ENCODE results near the gene EFCAB11. TPM values are rescaled to one million over a fixed set of nuclear protein-coding genes. Genes with fewer than 3 reads are reported as not detected.
"Not testable (repeated sequence)": the region's sequence is repeated elsewhere in the genome, so short reads cannot be mapped to it uniquely, and the experiment has no call there.

EFCAB11 gene
- total RNA-seq, 2 donors from 2014 or later, result 8.2 to 9.6 TPM

GRCh38 chr14:89899291-89899690 lies 55.2 kb downstream of the EFCAB11 start:
- Histone ChIP-seq H3K9me3 (no peaks in the 10 kb centered on the region), H3K4me1 (replicated peaks) (no peaks in the 10 kb centered on the region), H3K27me3 (replicated peaks; ENCODE audit: insufficient read depth) (no peaks in the 10 kb centered on the region), H3K36me3 (no peaks in the 10 kb centered on the region), H3K4me3 (no peak overlapping the region), H3K27ac (no peak overlapping the region)
- intact Hi-C loops (cut with DNase I), result no loop called here
- WGBS, result 94% methylated on average over 1 of the region's 1 CpG
- TF ChIP-seq POLR2AphosphoS5 (IDR thresholded peaks at IDR 0.05), result no peak
- no peak for TF ChIP-seq POLR2A (IDR thresholded peaks at IDR 0.05)
- TF ChIP-seq CTCF (IDR thresholded peaks at IDR 0.05), result no peak
- no peak for DNase-seq (ENCODE audit: low spot score)

GRCh38 chr14:89893388-89893787 lies 61.1 kb downstream of the EFCAB11 start:
- H3K36me3 ChIP-seq; intact Hi-C loops (cut with DNase I); H3K9me3 ChIP-seq; H3K4me1 ChIP-seq (replicated peaks); H3K4me3 ChIP-seq; H3K27ac ChIP-seq; H3K27me3 ChIP-seq (replicated peaks; ENCODE audit: insufficient read depth); DNase-seq (ENCODE audit: low spot score): not testable (repeated sequence)
- 92% methylated on average over 3 of the region's 3 CpGs for whole genome bisulfite sequencing

DNA sequence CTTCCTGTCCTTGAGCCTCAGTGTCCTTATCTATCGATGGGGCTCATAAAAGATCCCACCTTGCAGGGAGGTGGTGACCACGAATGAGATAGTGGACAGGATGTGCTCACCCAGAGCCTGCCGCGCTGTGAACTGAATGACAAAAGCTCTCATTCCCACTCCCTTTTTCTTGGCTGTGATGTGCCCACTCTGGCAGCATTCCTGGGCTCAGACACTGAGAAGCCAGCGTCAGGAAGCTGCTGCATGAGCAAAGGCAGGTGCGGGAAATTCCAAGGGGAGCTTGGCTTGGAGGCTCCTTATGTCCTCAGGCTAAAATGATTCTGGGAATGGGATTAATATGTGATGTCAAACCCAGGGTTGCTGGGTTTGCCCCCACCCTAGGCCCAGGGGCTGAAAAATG lies 61.6 kb downstream of the EFCAB11 start:
- Histone ChIP-seq H3K36me3 (no peaks in the 10 kb centered on the region), H3K9me3 (no peaks in the 10 kb centered on the region), H3K27ac (no peak overlapping the region), H3K27me3 (replicated peaks; ENCODE audit: insufficient read depth) (no peaks in the 10 kb centered on the region), H3K4me1 (replicated peaks) (no peaks in the 10 kb centered on the region), H3K4me3 (no peak overlapping the region)
- no peak for TF ChIP-seq POLR2A (IDR thresholded peaks at IDR 0.05)
- WGBS, result 65% methylated on average over 6 of the region's 6 CpGs
- no peak for DNase-seq (ENCODE audit: low spot score)
- intact Hi-C loops (cut with DNase I), result no loop called here

DNA sequence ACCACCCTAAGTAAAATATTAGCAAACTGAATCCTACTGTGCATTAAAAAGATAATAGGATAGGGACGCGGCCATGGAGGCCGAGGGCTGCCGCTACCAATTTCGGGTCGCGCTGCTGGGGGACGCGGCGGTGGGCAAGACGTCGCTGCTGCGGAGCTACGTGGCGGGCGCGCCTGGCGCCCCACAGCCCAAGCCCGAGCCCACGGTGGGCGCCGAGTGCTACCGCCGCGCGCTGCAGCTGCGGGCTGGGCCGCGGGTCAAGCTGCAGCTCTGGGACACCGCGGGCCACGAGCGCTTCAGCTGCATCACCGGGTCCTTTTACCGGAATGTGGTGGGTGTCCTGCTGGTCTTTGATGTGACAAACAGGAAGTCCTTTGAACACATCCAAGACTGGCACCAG lies 62.8 kb downstream of the EFCAB11 start:
- H3K4me3 ChIP-seq, result not testable (repeated sequence)

DNA sequence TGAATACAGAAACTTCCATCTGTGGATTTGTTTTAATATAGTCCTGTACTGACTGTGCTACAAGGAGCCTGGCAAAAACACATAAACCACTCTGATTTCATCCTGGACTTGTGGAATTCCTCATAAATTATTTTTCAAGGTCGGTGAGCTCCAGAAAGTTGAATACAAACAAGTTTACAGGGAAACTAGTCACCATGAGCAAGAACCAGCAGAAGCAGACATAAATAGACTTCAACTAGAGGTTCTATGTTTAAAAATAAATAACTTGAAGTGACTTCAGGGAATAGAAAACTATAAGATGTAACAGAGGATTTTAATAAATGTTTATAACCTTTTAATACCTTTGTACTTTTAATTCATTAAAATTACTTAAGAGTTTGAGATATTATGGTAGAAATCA lies 63.5 kb downstream of the EFCAB11 start:
- DNase-seq (ENCODE audit: low spot score), result no peak
- no peaks in the 10 kb centered on the region for H3K36me3 ChIP-seq
- H3K27me3 ChIP-seq (replicated peaks; ENCODE audit: insufficient read depth), result no peaks in the 10 kb centered on the region
- WGBS, result 42% methylated on average over 1 of the region's 1 CpG
- H3K4me1 ChIP-seq (replicated peaks), result no peaks in the 10 kb centered on the region
- no peak overlapping the region for H3K27ac ChIP-seq
- TF ChIP-seq POLR2A (IDR thresholded peaks at IDR 0.05) (no peak), CTCF (IDR thresholded peaks at IDR 0.05) (no peak), POLR2AphosphoS5 (IDR thresholded peaks at IDR 0.05) (no peak)
- no peaks in the 10 kb centered on the region for H3K9me3 ChIP-seq
- H3K4me3 ChIP-seq, result no peak overlapping the region
- intact Hi-C loops (cut with DNase I), result no loop called here

More for the DNA sequence above, 62.8 kb downstream of the EFCAB11 start:
- H3K9me3 ChIP-seq; H3K27me3 ChIP-seq (replicated peaks; ENCODE audit: insufficient read depth); intact Hi-C loops (cut with DNase I); H3K4me1 ChIP-seq (replicated peaks); H3K36me3 ChIP-seq; H3K27ac ChIP-seq; DNase-seq (ENCODE audit: low spot score): not testable (repeated sequence)
- 98% methylated on average over 35 of the region's 35 CpGs for WGBS

- Histone ChIP-seq H3K9me3 (no peaks in the 10 kb centered on the region), H3K27me3 (replicated peaks; ENCODE audit: insufficient read depth) (no peaks in the 10 kb centered on the region), H3K4me3 (no peak overlapping the region), H3K27ac (no peak overlapping the region), H3K4me1 (replicated peaks) (no peaks in the 10 kb centered on the region), H3K36me3 (no peaks in the 10 kb centered on the region)
- intact Hi-C loops (cut with DNase I), result no loop called here
- TF ChIP-seq CTCF (IDR thresholded peaks at IDR 0.05), result no peak
- 88% methylated on average over 4 of the region's 4 CpGs for WGBS
- no peak for DNase-seq (ENCODE audit: low spot score)
These were observed 63.9 kb downstream of the EFCAB11 start for GRCh38 chr14:89890589-89890988.
